ENCODE data around the gene ABCB11.

DNA sequence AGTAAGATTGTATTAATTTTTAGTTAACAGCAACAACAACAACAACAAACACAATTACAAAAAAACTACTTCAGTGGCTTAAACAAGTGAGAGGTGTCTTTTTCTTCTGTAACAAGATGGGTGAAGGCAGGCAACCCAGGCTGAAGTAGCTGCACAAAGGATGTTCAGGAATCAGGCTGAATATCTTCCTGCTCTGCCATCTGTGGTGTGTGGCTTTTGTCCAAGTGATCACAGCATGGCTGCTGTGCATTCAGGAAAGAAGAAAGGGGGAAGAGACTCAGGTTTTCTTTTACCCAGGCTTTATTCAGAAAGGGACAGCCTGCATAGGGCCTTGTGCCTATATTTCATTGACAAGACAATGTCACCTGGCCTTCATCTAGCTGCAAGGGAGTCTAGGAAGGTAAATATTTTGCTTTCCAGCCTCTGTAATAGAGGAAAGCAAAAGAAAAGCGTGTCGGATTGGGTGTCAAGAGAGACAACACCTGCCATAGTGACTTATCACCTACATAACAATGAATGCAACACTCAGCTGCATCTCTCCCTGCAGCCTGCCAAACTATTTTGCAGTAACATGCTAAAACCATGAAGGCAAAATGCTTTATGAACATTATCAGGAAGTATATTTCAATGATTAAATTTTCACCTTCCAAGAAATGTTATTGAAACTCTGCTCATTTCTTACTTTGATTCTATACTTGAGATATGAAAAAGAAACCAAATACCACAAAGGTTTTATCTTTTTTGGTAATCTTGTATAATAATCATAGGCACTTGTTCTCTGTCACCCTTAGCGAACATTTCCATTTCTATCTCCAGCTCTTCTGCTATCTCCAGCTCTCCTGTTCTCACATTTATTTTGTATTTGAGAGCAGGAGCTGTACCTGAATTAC lies 115.4 kb downstream of the ABCB11 start:
- TF ChIP-seq POLR2A (IDR thresholded peaks at IDR 0.05; ENCODE audit: low read depth, low read length) (no peak), TAF1 (IDR thresholded peaks at IDR 0.05; ENCODE audit: low read depth, low read length) (no peak), POLR2AphosphoS5 (IDR thresholded peaks at IDR 0.05; ENCODE audit: low read depth, low read length) (no peak), SPI1 (IDR thresholded peaks at IDR 0.05; ENCODE audit: low read depth, low read length) (no peak)

Data from GM12891 (cell line).